ENCODE data around the gene ASB18. TPM values are rescaled to one million over a fixed set of nuclear protein-coding genes. Genes with fewer than 3 reads are reported as not detected.

The ASB18 gene
- total and polyA plus RNA-seq, 2 of the 4 experiments (the other 2 are of a cell fraction): not detected

DNA sequence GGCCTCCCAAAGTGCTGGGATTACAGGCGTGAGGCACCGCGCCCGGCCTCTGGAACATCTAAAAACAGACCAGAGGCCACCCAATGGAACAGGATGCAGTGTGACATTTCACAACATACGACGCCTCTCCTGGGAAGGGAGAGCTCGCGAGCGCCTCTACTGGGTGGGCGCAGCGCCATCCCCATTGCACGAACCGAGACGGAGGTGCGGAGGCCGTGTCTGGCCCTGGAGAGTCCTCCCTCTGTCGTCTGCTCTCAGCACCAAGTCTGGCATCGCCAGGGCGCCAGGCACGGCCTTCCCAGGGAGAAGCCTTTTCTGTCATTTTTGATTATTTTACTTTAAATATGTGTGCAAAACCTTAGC is 86.6 kb downstream of the ASB18 start:
- POLR2A ChIA-PET (ENCODE audit: unreplicated experiment): no interaction called here
- dilution Hi-C loops (cut with HindIII; ENCODE audit: low sequenced_read_pairs, unreplicated experiment): loop anchor here (25.0 kb wide), 1 partner anchor 390 kb away; no protein-coding TSS in a partner anchor
- no peaks in the 10 kb centered on the region for H3K9me3 ChIP-seq (ENCODE audit: control insufficient read depth, insufficient read depth, low read length)
- H3K4ac ChIP-seq (ENCODE audit: low read depth, low read length): no peak overlapping the region
- no peaks in the 10 kb centered on the region for H3K36me3 ChIP-seq (ENCODE audit: control insufficient read depth, insufficient read depth, low read length)
- H4K5ac ChIP-seq (ENCODE audit: low read depth, low read length): no peak overlapping the region
- H4K91ac ChIP-seq (ENCODE audit: insufficient read depth, low read depth, low read length): no peak overlapping the region
- peaks cover 32% of the 10 kb centered on the region for H3K27me3 ChIP-seq (ENCODE audit: control insufficient read depth, insufficient read depth, low read length)
- no peak overlapping the region for H2BK120ac ChIP-seq (ENCODE audit: low read depth, low read length)
- H2AK5ac ChIP-seq (ENCODE audit: low read depth, low read length): no peak overlapping the region
- H3K18ac ChIP-seq (ENCODE audit: low read depth, low read length): no peak overlapping the region
- no peak overlapping the region for H2BK20ac ChIP-seq (ENCODE audit: low read depth, low read length)
- no peak overlapping the region for H2BK5ac ChIP-seq (ENCODE audit: low read depth, low read length, poor library complexity, severe bottlenecking)
- CTCF ChIA-PET: interaction anchor here (1.0 to 1.5 kb wide), 2 partner anchors 340 to 398 kb away, joined by 4 to 11 read pairs; no protein-coding TSS in a partner anchor
- no peak overlapping the region for H3K56ac ChIP-seq (ENCODE audit: extremely low read depth, insufficient read depth, low read length)
- no TSS peak for BruUV-seq (replicated peaks)
- no peaks in the 10 kb centered on the region for H3K9me1 ChIP-seq (ENCODE audit: insufficient read depth, low read length)
- H3K9ac ChIP-seq (ENCODE audit: low read depth, low read length): no peak overlapping the region
- H3K4me2 ChIP-seq (ENCODE audit: low read depth, low read length): peak overlapping the region; percentile 9; the same call in 1 of the 2 replicates
- H3K27ac ChIP-seq (ENCODE audit: insufficient read depth, low read length): no peak overlapping the region
- H2AK9ac ChIP-seq (replicated peaks; ENCODE audit: low read depth, low read length, poor library complexity): no peak overlapping the region
- H3K23ac ChIP-seq (ENCODE audit: low read depth, low read length): no peak overlapping the region
- TF ChIP-seq, protein P1, sequence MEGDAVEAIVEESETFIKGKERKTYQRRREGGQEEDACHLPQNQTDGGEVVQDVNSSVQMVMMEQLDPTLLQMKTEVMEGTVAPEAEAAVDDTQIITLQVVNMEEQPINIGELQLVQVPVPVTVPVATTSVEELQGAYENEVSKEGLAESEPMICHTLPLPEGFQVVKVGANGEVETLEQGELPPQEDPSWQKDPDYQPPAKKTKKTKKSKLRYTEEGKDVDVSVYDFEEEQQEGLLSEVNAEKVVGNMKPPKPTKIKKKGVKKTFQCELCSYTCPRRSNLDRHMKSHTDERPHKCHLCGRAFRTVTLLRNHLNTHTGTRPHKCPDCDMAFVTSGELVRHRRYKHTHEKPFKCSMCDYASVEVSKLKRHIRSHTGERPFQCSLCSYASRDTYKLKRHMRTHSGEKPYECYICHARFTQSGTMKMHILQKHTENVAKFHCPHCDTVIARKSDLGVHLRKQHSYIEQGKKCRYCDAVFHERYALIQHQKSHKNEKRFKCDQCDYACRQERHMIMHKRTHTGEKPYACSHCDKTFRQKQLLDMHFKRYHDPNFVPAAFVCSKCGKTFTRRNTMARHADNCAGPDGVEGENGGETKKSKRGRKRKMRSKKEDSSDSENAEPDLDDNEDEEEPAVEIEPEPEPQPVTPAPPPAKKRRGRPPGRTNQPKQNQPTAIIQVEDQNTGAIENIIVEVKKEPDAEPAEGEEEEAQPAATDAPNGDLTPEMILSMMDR (conservative IDR thresholded peaks at IDR 0.05; ENCODE audit: low read depth, low read length): peak; percentile 31
- TF ChIP-seq RAD21 (IDR thresholded peaks at IDR 0.05; ENCODE audit: low read length): no peak
- no peak for TF ChIP-seq MAFK (IDR thresholded peaks at IDR 0.05; ENCODE audit: low read depth, low read length)
- TF ChIP-seq MXI1 (IDR thresholded peaks at IDR 0.05; ENCODE audit: borderline replicate concordance, low read depth, low read length): no peak
- no peak for TF ChIP-seq FOS (IDR thresholded peaks at IDR 0.05; ENCODE audit: low read depth, low read length)
- no peak for TF ChIP-seq RCOR1 (IDR thresholded peaks at IDR 0.05; ENCODE audit: insufficient replicate concordance, low read length)
- no peak for TF ChIP-seq RFX5 (IDR thresholded peaks at IDR 0.05; ENCODE audit: low read depth, low read length)
- TF ChIP-seq CEBPB (IDR thresholded peaks at IDR 0.05; ENCODE audit: low read depth, low read length): peak; percentile 46
- peak; percentile 16 for DNase-seq
- no peak overlapping the region for H2BK15ac ChIP-seq (ENCODE audit: low read depth, low read length)
- ATAC-seq (ENCODE audit: low read depth): no peak
- H4K8ac ChIP-seq (ENCODE audit: low read depth in 2 of 2, low read length in 2 of 2): no peak overlapping the region
- H4K20me1 ChIP-seq (ENCODE audit: insufficient read depth, low read length): no peaks in the 10 kb centered on the region
- in situ Hi-C loops (cut with MboI; ENCODE audit: low sequenced_read_pairs): loop anchor here (5.0 kb wide), 1 partner anchor 410 kb away; no protein-coding TSS in a partner anchor
- H3K79me1 ChIP-seq (ENCODE audit: low read depth in 1 of 2, low read length in 2 of 2): no peaks in the 10 kb centered on the region
- peaks cover 6% of the 10 kb centered on the region for H3K4me1 ChIP-seq (ENCODE audit: control insufficient read depth, insufficient read depth, low read length)
- H2AFZ ChIP-seq (replicated peaks; ENCODE audit: low read length, poor library complexity): no peak overlapping the region
- intact Hi-C loops (cut with micrococcal nuclease): loop anchor here (10.0 kb wide), 1 partner anchor 233 kb away; no protein-coding TSS in a partner anchor
- H3K14ac ChIP-seq (replicated peaks; ENCODE audit: low read depth, low read length): no peak overlapping the region
- H3K4me3 ChIP-seq (ENCODE audit: insufficient read depth, low read depth, low read length): no peak overlapping the region
- 5% methylated on average over 10 of the region's 20 CpGs; no CpG with 5 or more reads in 1 of the 2 experiments for WGBS, 2 experiments (ENCODE audit: extremely low coverage in 2 of 2, insufficient read length in 1 of 2)
